Measurements from ENCODE around the gene FAM162A. TPM values are rescaled to one million over a fixed set of nuclear protein-coding genes. Genes with fewer than 3 reads are reported as not detected.

The FAM162A gene
- polyA plus RNA-seq, 1 donor from 2014 or later = 16.2 TPM

DNA sequence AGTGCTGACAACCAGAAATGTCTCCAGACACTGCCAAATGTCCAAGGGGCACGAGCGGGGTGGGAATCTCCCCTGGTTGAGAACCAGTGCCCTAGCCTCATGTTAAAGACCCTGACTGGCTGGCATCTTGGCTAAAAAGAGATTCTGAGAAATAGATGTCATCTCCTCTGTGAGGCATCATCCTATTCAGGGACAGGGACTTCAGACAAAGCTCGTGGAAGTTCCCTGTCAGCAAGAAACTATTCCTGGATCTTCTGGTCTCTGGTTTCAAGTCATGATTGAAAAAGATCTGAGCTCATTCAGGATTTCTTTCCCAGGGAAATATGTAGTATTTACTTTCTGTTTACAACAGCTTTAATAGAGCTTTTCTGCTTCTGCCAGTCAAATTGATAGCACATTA, 21.0 kb downstream of the FAM162A start:
- Histone ChIP-seq H3K4me2 (ENCODE audit: low read length) (no peak overlapping the region), H3K9ac (ENCODE audit: low read length) (no peak overlapping the region), H3K9me2 (ENCODE audit: insufficient read depth, low read length) (no peaks in the 10 kb centered on the region), H3K27me3 (ENCODE audit: insufficient read depth, low read depth, low read length) (no peaks in the 10 kb centered on the region), H3F3A (ENCODE audit: insufficient read depth, low read length, poor library complexity, severe bottlenecking) (no peaks in the 10 kb centered on the region), H2AFZ (ENCODE audit: low read depth, low read length) (no peak overlapping the region), H3K27ac (ENCODE audit: low read length) (no peak overlapping the region), H3K9me3 (ENCODE audit: low read length) (no peaks in the 10 kb centered on the region), H3K36me3 (ENCODE audit: insufficient read depth, low read length) (no peaks in the 10 kb centered on the region), H4K20me1 (ENCODE audit: insufficient read depth) (no peaks in the 10 kb centered on the region), H3K4me3 (ENCODE audit: low read length) (no peak overlapping the region), H3K79me2 (replicated peaks; ENCODE audit: insufficient read depth, low read length) (no peaks in the 10 kb centered on the region)
- TF ChIP-seq EP300 (conservative IDR thresholded peaks at IDR 0.05; ENCODE audit: poor library complexity, severe bottlenecking) (no peak), TAF1 (IDR thresholded peaks at IDR 0.05; ENCODE audit: low read depth) (no peak), EZH2 (IDR thresholded peaks at IDR 0.05; ENCODE audit: borderline replicate concordance, insufficient read depth, low read length, poor library complexity, severe bottlenecking) (no peak), SMC3 (conservative IDR thresholded peaks at IDR 0.05; ENCODE audit: poor library complexity) (no peak), MXI1 (conservative IDR thresholded peaks at IDR 0.05; ENCODE audit: poor library complexity, severe bottlenecking) (no peak), POLR2AphosphoS5 (IDR thresholded peaks at IDR 0.05) (no peak), RAD21 (conservative IDR thresholded peaks at IDR 0.05) (no peak)
- TF ChIP-seq, protein P1, sequence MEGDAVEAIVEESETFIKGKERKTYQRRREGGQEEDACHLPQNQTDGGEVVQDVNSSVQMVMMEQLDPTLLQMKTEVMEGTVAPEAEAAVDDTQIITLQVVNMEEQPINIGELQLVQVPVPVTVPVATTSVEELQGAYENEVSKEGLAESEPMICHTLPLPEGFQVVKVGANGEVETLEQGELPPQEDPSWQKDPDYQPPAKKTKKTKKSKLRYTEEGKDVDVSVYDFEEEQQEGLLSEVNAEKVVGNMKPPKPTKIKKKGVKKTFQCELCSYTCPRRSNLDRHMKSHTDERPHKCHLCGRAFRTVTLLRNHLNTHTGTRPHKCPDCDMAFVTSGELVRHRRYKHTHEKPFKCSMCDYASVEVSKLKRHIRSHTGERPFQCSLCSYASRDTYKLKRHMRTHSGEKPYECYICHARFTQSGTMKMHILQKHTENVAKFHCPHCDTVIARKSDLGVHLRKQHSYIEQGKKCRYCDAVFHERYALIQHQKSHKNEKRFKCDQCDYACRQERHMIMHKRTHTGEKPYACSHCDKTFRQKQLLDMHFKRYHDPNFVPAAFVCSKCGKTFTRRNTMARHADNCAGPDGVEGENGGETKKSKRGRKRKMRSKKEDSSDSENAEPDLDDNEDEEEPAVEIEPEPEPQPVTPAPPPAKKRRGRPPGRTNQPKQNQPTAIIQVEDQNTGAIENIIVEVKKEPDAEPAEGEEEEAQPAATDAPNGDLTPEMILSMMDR (IDR thresholded peaks at IDR 0.05; ENCODE audit: poor library complexity, severe bottlenecking) = no peak
- TF ChIP-seq, protein P2, sequence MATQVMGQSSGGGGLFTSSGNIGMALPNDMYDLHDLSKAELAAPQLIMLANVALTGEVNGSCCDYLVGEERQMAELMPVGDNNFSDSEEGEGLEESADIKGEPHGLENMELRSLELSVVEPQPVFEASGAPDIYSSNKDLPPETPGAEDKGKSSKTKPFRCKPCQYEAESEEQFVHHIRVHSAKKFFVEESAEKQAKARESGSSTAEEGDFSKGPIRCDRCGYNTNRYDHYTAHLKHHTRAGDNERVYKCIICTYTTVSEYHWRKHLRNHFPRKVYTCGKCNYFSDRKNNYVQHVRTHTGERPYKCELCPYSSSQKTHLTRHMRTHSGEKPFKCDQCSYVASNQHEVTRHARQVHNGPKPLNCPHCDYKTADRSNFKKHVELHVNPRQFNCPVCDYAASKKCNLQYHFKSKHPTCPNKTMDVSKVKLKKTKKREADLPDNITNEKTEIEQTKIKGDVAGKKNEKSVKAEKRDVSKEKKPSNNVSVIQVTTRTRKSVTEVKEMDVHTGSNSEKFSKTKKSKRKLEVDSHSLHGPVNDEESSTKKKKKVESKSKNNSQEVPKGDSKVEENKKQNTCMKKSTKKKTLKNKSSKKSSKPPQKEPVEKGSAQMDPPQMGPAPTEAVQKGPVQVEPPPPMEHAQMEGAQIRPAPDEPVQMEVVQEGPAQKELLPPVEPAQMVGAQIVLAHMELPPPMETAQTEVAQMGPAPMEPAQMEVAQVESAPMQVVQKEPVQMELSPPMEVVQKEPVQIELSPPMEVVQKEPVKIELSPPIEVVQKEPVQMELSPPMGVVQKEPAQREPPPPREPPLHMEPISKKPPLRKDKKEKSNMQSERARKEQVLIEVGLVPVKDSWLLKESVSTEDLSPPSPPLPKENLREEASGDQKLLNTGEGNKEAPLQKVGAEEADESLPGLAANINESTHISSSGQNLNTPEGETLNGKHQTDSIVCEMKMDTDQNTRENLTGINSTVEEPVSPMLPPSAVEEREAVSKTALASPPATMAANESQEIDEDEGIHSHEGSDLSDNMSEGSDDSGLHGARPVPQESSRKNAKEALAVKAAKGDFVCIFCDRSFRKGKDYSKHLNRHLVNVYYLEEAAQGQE (IDR thresholded peaks at IDR 0.05; ENCODE audit: borderline replicate concordance) = no peak

DNA sequence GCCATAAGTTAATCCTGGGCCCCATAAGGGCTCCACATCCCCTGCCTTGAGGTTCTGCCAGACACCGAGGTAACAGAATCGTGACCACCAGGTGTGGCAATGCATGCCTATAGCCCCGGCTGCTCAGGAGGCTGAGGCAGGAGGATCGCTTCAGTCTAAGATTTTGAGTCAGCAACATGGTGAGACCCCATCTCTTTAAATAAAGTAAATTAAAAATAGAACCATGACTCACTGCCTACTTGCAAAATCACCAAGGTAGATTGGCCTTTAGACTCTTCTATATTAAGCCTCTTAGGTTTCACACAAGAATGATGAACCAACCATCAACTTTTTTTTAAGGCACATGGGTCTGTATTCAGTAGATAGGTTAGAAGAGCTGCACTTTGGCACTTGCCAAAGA, 22.2 kb downstream of the FAM162A start:
- Histone ChIP-seq H3K9ac (ENCODE audit: low read length) (no peak overlapping the region), H3K36me3 (ENCODE audit: insufficient read depth, low read length) (no peaks in the 10 kb centered on the region), H3K27me3 (ENCODE audit: insufficient read depth, low read depth, low read length) (no peaks in the 10 kb centered on the region), H4K20me1 (ENCODE audit: insufficient read depth) (no peaks in the 10 kb centered on the region), H3K79me2 (replicated peaks; ENCODE audit: insufficient read depth, low read length) (no peaks in the 10 kb centered on the region), H3K27ac (ENCODE audit: low read length) (no peak overlapping the region), H3K9me3 (ENCODE audit: low read length) (no peaks in the 10 kb centered on the region), H3K4me2 (ENCODE audit: low read length) (no peak overlapping the region), H3K9me2 (ENCODE audit: insufficient read depth, low read length) (no peaks in the 10 kb centered on the region), H2AFZ (ENCODE audit: low read depth, low read length) (no peak overlapping the region), H3F3A (ENCODE audit: insufficient read depth, low read length, poor library complexity, severe bottlenecking) (no peaks in the 10 kb centered on the region), H3K4me3 (ENCODE audit: low read length) (no peak overlapping the region)
- TF ChIP-seq, protein P2 (IDR thresholded peaks at IDR 0.05; ENCODE audit: borderline replicate concordance) = no peak
- no peak for TF ChIP-seq MXI1 (conservative IDR thresholded peaks at IDR 0.05; ENCODE audit: poor library complexity, severe bottlenecking)
- TF ChIP-seq TAF1 (IDR thresholded peaks at IDR 0.05; ENCODE audit: low read depth) = no peak
- no peak for TF ChIP-seq POLR2AphosphoS5 (IDR thresholded peaks at IDR 0.05)
- TF ChIP-seq, protein P1 (IDR thresholded peaks at IDR 0.05; ENCODE audit: poor library complexity, severe bottlenecking) = no peak
- no peak for TF ChIP-seq EP300 (conservative IDR thresholded peaks at IDR 0.05; ENCODE audit: poor library complexity, severe bottlenecking)

Measured in neural cell (in vitro differentiated cells).